ENCODE results near the gene CCL4. TPM values are rescaled to one million over a fixed set of nuclear protein-coding genes. Genes with fewer than 3 reads are reported as not detected.
"Not testable (repeated sequence)": the region's sequence is repeated elsewhere in the genome, so short reads cannot be mapped to it uniquely, and the experiment has no call there.

The CCL4 gene
- polyA plus RNA-seq, 1 donor from 2014 or later: not detected

- no peak overlapping the region for H3K27ac ChIP-seq (ENCODE audit: low read length)
- no peak overlapping the region for H3K4me2 ChIP-seq (ENCODE audit: low read length)
- no peaks in the 10 kb centered on the region for H3K9me2 ChIP-seq (ENCODE audit: insufficient read depth, low read length)
- H3K9ac ChIP-seq (ENCODE audit: low read length): no peak overlapping the region
- H3K9me3 ChIP-seq (ENCODE audit: low read length): no peaks in the 10 kb centered on the region
- H3K36me3 ChIP-seq (ENCODE audit: insufficient read depth, low read length): no peaks in the 10 kb centered on the region
- no peak for TF ChIP-seq CTCF (IDR thresholded peaks at IDR 0.05; ENCODE audit: poor library complexity, severe bottlenecking)
- H3K27me3 ChIP-seq (ENCODE audit: insufficient read depth, low read depth, low read length): no peaks in the 10 kb centered on the region
- no peaks in the 10 kb centered on the region for H3F3A ChIP-seq (ENCODE audit: insufficient read depth, low read length, poor library complexity, severe bottlenecking)
- H3K4me3 ChIP-seq (ENCODE audit: low read length): no peak overlapping the region
- no peaks in the 10 kb centered on the region for H3K79me2 ChIP-seq (replicated peaks; ENCODE audit: insufficient read depth, low read length)
- no peak overlapping the region for H2AFZ ChIP-seq (ENCODE audit: low read depth, low read length)
- no peaks in the 10 kb centered on the region for H4K20me1 ChIP-seq (ENCODE audit: insufficient read depth)
Observed at GRCh38 chr17:36120221-36120620, 16.6 kb downstream of the CCL4 start.

DNA sequence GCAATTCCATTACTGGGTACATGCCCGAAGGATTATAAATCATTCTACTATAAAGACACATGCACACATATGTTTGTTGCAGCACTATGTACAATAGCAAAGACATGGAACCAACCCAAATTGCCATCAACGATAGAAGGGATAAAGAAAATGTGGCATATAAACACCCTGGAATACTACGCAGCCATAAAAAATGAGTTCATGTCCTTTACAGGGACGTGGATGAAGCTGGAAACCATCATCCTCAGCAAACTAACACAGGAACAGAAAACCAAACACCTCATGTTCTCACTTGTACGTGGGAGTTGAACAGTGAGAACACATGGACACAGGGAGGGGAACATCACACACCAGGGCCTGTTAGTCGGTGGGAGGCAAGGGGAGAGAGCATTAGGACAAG is 17.5 kb downstream of the CCL4 start:
- H3K9me2 ChIP-seq (ENCODE audit: insufficient read depth, low read length); H4K20me1 ChIP-seq (ENCODE audit: insufficient read depth); H3K4me3 ChIP-seq (ENCODE audit: low read length); H2AFZ ChIP-seq (ENCODE audit: low read depth, low read length); H3K9me3 ChIP-seq (ENCODE audit: low read length); H3K36me3 ChIP-seq (ENCODE audit: insufficient read depth, low read length); H3K27ac ChIP-seq (ENCODE audit: low read length); H3F3A ChIP-seq (ENCODE audit: insufficient read depth, low read length, poor library complexity, severe bottlenecking); H3K9ac ChIP-seq (ENCODE audit: low read length); H3K79me2 ChIP-seq (replicated peaks; ENCODE audit: insufficient read depth, low read length); H3K4me2 ChIP-seq (ENCODE audit: low read length); H3K27me3 ChIP-seq (ENCODE audit: insufficient read depth, low read depth, low read length): not testable (repeated sequence)

- no peaks in the 10 kb centered on the region for H3K36me3 ChIP-seq (ENCODE audit: insufficient read depth, low read length)
- H3K79me2 ChIP-seq (replicated peaks; ENCODE audit: insufficient read depth, low read length): no peaks in the 10 kb centered on the region
- H3F3A ChIP-seq (ENCODE audit: insufficient read depth, low read length, poor library complexity, severe bottlenecking): no peaks in the 10 kb centered on the region
- no peak overlapping the region for H3K4me2 ChIP-seq (ENCODE audit: low read length)
- H3K4me3 ChIP-seq (ENCODE audit: low read length): no peak overlapping the region
- H3K27ac ChIP-seq (ENCODE audit: low read length): no peak overlapping the region
- H4K20me1 ChIP-seq (ENCODE audit: insufficient read depth): no peaks in the 10 kb centered on the region
- H3K9me2 ChIP-seq (ENCODE audit: insufficient read depth, low read length): no peaks in the 10 kb centered on the region
- no peaks in the 10 kb centered on the region for H3K27me3 ChIP-seq (ENCODE audit: insufficient read depth, low read depth, low read length)
- no peak overlapping the region for H3K9ac ChIP-seq (ENCODE audit: low read length)
- no peak overlapping the region for H2AFZ ChIP-seq (ENCODE audit: low read depth, low read length)
- no peak for TF ChIP-seq EP300 (conservative IDR thresholded peaks at IDR 0.05; ENCODE audit: poor library complexity, severe bottlenecking)
- no peak for TF ChIP-seq REST (IDR thresholded peaks at IDR 0.05; ENCODE audit: borderline replicate concordance)
- no peak for TF ChIP-seq SMC3 (conservative IDR thresholded peaks at IDR 0.05; ENCODE audit: poor library complexity)
- no peak for TF ChIP-seq RAD21 (conservative IDR thresholded peaks at IDR 0.05)
- TF ChIP-seq TAF1 (IDR thresholded peaks at IDR 0.05; ENCODE audit: low read depth): no peak
- H3K9me3 ChIP-seq (ENCODE audit: low read length): no peaks in the 10 kb centered on the region
Observed at GRCh38 chr17:36123431-36123830, 19.8 kb downstream of the CCL4 start.

Data from neural cell (in vitro differentiated cells).